ENCODE results near the gene AKT1.

DNA sequence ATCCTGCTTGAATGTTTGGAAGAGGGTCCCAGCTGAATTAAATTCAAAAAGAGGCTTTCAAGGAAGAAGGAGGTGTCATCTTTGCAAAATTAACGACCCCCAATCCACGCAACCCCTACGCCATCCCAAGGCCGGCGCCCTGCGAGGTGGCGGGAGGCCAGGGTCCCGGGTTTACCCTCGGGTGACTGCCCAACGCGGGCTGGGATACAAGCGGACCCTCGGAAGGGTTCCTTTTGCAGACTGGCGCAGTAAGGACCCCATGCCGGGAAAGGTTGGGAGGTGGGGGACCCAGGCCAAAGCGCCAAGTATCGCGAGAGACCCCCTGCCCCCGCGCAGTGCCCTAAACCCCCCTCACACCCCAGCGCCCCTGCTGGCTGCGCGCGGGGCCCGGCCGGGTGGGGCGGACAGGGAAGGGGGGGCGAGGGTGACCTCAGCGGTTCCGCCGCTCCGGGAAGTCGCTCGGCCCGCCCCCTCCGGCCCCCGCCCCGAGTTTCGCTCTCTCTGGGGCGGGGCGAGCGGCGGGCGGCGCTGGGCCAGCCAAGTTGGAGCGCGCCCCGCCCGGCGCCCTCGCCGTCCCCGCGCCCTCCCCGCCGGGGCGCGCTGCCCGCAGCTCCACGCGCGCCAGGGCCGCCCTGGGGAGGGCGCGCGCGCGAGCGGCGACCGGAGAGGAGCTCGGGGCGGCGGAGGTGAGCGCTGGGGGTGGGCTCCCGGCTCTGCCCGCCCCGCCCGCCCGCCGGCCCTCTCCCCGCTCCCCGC, 4.6 kb upstream of the AKT1 start:
- TF ChIP-seq, protein P1, sequence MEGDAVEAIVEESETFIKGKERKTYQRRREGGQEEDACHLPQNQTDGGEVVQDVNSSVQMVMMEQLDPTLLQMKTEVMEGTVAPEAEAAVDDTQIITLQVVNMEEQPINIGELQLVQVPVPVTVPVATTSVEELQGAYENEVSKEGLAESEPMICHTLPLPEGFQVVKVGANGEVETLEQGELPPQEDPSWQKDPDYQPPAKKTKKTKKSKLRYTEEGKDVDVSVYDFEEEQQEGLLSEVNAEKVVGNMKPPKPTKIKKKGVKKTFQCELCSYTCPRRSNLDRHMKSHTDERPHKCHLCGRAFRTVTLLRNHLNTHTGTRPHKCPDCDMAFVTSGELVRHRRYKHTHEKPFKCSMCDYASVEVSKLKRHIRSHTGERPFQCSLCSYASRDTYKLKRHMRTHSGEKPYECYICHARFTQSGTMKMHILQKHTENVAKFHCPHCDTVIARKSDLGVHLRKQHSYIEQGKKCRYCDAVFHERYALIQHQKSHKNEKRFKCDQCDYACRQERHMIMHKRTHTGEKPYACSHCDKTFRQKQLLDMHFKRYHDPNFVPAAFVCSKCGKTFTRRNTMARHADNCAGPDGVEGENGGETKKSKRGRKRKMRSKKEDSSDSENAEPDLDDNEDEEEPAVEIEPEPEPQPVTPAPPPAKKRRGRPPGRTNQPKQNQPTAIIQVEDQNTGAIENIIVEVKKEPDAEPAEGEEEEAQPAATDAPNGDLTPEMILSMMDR (IDR thresholded peaks at IDR 0.05; ENCODE audit: low read length), result peak; percentile 15
- TF ChIP-seq EZH2 (optimal IDR thresholded peaks at IDR 0.05; ENCODE audit: low read depth, low read length) (no peak), EZH2phosphoT487 (IDR thresholded peaks at IDR 0.05; ENCODE audit: low read length) (no peak)
